Measurements from ENCODE around the gene PCDHGC3. TPM values are rescaled to one million over a fixed set of nuclear protein-coding genes. Genes with fewer than 3 reads are reported as not detected.

Gene PCDHGC3
- total RNA-seq, 1 experiment from 2014 or later: 1.2 TPM

DNA sequence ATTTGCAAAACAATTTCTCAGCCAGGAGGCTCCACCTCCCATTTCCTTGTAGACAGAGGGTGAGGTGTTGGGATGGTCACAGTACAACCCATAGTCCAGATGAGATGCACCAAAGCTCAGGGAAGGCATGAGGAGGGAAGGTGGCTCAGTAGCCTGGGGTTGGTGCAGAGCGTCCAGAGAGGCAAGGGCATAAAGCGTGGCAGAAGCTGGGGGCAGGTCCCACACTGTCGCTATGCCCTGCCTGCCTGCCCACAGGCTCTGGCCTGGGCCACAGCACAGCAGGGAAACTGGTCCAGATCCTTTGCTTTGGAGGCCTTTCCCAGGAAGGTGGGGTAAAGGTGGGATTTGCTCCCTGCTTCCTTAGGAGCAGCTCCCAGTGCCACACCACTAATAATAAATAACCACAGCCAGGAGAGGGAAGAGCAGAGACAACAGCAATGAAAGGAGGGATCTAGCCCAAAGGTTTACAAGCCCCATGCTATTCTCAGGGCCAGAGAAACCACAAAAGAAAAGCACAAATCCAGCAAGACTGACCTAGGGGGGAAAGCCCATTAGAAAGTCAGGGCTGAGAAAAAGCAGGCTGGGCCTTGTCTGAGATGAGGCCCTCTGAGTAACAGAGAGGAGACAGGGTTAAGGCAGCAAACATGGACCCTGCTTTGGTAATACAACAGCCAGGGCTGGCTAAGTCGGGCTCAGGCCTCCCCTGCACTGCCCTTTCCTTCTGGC lies 40.3 kb downstream of the PCDHGC3 start (continued):
- TF ChIP-seq, protein P1, sequence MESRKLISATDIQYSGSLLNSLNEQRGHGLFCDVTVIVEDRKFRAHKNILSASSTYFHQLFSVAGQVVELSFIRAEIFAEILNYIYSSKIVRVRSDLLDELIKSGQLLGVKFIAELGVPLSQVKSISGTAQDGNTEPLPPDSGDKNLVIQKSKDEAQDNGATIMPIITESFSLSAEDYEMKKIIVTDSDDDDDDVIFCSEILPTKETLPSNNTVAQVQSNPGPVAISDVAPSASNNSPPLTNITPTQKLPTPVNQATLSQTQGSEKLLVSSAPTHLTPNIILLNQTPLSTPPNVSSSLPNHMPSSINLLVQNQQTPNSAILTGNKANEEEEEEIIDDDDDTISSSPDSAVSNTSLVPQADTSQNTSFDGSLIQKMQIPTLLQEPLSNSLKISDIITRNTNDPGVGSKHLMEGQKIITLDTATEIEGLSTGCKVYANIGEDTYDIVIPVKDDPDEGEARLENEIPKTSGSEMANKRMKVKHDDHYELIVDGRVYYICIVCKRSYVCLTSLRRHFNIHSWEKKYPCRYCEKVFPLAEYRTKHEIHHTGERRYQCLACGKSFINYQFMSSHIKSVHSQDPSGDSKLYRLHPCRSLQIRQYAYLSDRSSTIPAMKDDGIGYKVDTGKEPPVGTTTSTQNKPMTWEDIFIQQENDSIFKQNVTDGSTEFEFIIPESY (IDR thresholded peaks at IDR 0.05; ENCODE audit: extremely low read depth, insufficient replicate concordance, low read length): no peak
- TF ChIP-seq, protein P2, sequence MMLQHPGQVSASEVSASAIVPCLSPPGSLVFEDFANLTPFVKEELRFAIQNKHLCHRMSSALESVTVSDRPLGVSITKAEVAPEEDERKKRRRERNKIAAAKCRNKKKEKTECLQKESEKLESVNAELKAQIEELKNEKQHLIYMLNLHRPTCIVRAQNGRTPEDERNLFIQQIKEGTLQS (IDR thresholded peaks at IDR 0.05): no peak
- TF ChIP-seq POLR2A (IDR thresholded peaks at IDR 0.05; ENCODE audit: borderline replicate concordance, extremely low read depth, insufficient read depth, insufficient read length) (no peak), ZFX (IDR thresholded peaks at IDR 0.05) (no peak), YY1 (IDR thresholded peaks at IDR 0.05; ENCODE audit: extremely low read depth, insufficient replicate concordance, low read depth, low read length) (no peak), TCF7L2 (IDR thresholded peaks at IDR 0.05; ENCODE audit: borderline replicate concordance, extremely low read depth, insufficient read depth, insufficient read length) (no peak)
- TF ChIP-seq, protein P3, sequence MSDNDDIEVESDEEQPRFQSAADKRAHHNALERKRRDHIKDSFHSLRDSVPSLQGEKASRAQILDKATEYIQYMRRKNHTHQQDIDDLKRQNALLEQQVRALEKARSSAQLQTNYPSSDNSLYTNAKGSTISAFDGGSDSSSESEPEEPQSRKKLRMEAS (IDR thresholded peaks at IDR 0.05): no peak

DNA sequence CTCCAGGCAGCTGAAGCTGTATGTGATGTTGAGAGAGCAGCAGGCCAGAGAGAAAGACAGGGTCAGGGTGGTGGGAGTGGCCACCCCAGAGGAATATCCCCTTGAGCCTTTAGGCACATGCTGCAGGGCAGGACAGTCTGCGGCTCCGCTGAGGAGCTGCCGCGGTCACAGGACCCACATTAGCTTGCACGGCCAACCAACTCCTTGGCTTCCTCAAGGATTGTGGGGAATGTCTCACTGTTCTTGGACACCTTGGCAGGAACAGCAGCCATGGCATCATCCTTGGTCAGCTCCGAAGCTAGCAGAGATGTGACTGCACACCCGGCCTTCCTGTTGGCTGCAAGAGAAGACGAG lies 40.9 kb downstream of the PCDHGC3 start:
- no peak overlapping the region for H3K4me2 ChIP-seq (ENCODE audit: low read length)
- intact Hi-C loops (cut with micrococcal nuclease): loop anchor here (5.0 kb wide), 1 partner anchor 789 kb away; no protein-coding TSS in a partner anchor
- peaks cover 20 to 43% of the 10 kb centered on the region in 2 experiments for H3K4me1 ChIP-seq (ENCODE audit: control insufficient read depth in 1 of 2, insufficient read depth in 2 of 2, low read length in 2 of 2)
- ChIA-PET CTCF (no interaction called here), RAD21 (ENCODE audit: low non-redundant PET in 1 of 2, low total read pairs in 2 of 2, uncharacterized antibody in 2 of 2, unreplicated experiment in 2 of 2) (no interaction called here), POLR2A (no interaction called here)
- H3K79me2 ChIP-seq (ENCODE audit: insufficient read depth, low read length): peaks cover 9% of the 10 kb centered on the region; the same call in 1 of the 2 replicates
- H2AFZ ChIP-seq (ENCODE audit: low read depth, low read length, poor library complexity, severe bottlenecking): no peak overlapping the region
- no peak overlapping the region for H3K27ac ChIP-seq (ENCODE audit: low read depth, low read length)
- TF ChIP-seq, protein P2 (IDR thresholded peaks at IDR 0.05): no peak
- no peak overlapping the region for H3K9ac ChIP-seq (ENCODE audit: low read length)
- no peaks in the 10 kb centered on the region for H3K27me3 ChIP-seq (ENCODE audit: insufficient read depth, low read length)
- no peak for DNase-seq (ENCODE audit: low read depth, low spot score)
- H3K4me3 ChIP-seq (replicated peaks in 1 of 2; ENCODE audit: low read depth in 1 of 2, low read length in 2 of 2): no peak overlapping the region
- H4K20me1 ChIP-seq (ENCODE audit: insufficient read depth): no peaks in the 10 kb centered on the region
- no peaks in the 10 kb centered on the region for H3K9me2 ChIP-seq (ENCODE audit: insufficient read depth)
- no peak for ATAC-seq
- no peaks in the 10 kb centered on the region for H3K9me3 ChIP-seq (ENCODE audit: control insufficient read depth in 1 of 2, insufficient read depth in 1 of 2, low read depth in 1 of 2, low read length in 2 of 2)
- BruUV-seq (replicated peaks): no TSS peak
- H3K36me3 ChIP-seq (ENCODE audit: control insufficient read depth in 1 of 2, insufficient read depth in 2 of 2, low read length in 2 of 2): peaks cover 6 to 30% of the 10 kb centered on the region in 2 experiments; a peak in 2 of 4 replicates
